GM12875 (cell line): ENCODE measurements around the gene NDUFB7.

Experiments
- H3K4me3 ChIP-seq: one replicate; pipeline ENCODE4 v1.5.1; 2011; ENCODE audit warnings: low read depth, low read length, control low read depth
- CTCF ChIP-seq: IDR thresholded peaks from 2 replicates; pipeline ENCODE4 v1.5.1; 2011; ENCODE audit warnings: low read depth, mild to moderate bottlenecking, control low read depth, inconsistent platforms, low read length, moderate library complexity, borderline replicate concordance; ENCODE audit not compliant: insufficient read depth

NDUFB7 gene

GRCh38 chr19:14536926-14537692 is 34.8 kb downstream of the NDUFB7 start:
- H3K4me3 ChIP-seq = no peak overlapping the region
- no peak for TF ChIP-seq CTCF

- no peak overlapping the region for H3K4me3 ChIP-seq
- TF ChIP-seq CTCF = no peak
These were observed 38.4 kb downstream of the NDUFB7 start for GRCh38 chr19:14533450-14533849.

GRCh38 chr19:14530506-14530905 is 41.4 kb downstream of the NDUFB7 start:
- no peak for TF ChIP-seq CTCF
- H3K4me3 ChIP-seq = no peak overlapping the region

GRCh38 chr19:14530005-14530348 is 41.9 kb downstream of the NDUFB7 start:
- no peak for TF ChIP-seq CTCF
- H3K4me3 ChIP-seq = peak overlapping the region; percentile 90

- H3K4me3 ChIP-seq = peak within 1 kb of the TSS; percentile 90
- TF ChIP-seq CTCF = no peak
These were observed 42.4 kb downstream of the NDUFB7 start, which contains the start of gene TECR for GRCh38 chr19:14529254-14530004. Gene TECR, plus strand, starts transcription at chr19:14529594. Its CDS starts 103 bp downstream, at chr19:14529697.

- TF ChIP-seq CTCF = no peak
- H3K4me3 ChIP-seq = peak overlapping the region; percentile 39
These were observed 43.2 kb downstream of the NDUFB7 start for GRCh38 chr19:14528419-14529253.
